ENCODE measurements around the gene CNOT10.
"Not testable (repeated sequence)": the region's sequence is repeated elsewhere in the genome, so short reads cannot be mapped to it uniquely, and the experiment has no call there.

CNOT10 gene

DNA sequence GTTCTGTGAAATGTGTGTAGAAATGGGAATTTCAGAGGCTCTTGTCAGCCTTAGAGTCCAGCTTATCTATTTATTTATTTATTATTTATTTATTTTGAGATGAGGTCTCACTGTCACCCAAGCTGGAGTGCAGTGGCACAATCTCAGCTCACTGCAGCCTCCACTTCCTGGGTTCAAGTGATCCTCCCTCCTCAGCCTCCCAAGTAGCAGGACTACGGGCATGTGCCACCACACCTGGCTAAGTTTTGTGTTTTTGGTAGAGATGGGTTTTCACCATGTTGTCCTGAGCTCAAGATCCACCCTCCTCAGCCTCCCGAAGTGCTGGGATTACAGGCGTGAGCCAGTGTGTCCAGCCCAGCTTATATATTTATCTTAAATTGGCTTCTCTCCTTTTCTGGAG lies 11.5 kb downstream of the CNOT10 start:
- DNase-seq (ENCODE audit: low spot score), result no peak

DNA sequence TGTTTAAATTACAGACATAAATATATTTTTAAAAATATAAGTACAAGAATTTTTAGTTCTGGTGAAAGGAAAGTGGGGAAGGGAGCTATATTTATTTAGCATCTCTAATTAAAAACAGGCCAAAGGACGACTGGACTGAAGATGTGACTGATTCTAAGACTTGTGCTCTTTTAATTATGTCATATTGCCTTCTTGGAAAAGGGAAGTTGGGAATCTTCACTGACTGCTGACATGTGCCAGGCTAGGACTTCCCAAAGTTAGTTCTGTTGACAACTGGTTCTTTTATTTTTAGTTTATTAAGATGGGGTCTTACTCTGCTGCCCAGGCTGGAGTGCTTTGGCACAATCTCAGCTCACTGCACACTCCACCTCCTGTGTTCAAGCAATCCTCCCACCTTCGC lies 13.5 kb downstream of the CNOT10 start:
- no peak for DNase-seq (ENCODE audit: low spot score)

DNA sequence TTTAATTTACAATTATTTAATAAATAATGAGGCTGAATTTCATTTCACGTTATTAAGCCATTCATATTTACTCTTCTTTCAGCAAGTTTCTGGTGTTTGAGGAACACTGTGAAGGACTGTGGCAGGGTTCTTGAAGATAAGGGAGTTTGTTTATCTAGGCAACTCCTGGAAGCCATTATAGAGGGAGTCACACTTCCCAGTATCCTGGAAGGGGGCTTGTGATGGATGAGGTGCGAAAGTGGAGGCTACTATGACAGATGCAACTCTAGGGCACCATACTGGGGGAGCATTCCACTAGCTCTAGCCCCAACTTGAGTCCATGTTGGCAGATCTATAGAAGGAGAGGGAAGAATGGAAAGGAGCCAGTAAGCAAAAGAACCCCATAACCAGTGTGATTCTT lies 14.4 kb downstream of the CNOT10 start:
- no peak for DNase-seq (ENCODE audit: low spot score)

DNA sequence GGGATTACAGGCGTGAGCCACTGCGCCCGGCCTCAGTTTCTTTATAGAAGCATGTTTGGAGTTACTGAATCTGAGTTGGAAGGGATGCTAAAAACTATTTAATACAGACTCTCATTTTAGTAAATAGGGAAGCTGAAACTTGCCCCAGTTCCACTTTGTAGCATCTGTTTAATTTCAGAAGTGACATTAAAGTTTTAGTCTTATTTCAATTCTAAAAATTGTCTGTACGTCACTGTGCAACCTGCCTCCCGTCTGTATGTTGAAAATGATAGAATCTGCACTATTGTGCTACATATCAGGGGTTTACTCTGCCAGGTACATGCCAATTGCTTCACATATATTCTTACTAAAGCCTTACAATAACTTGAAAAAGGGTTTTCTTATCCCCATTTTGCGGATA lies 15.3 kb downstream of the CNOT10 start:
- DNase-seq (ENCODE audit: low spot score), result no peak

DNA sequence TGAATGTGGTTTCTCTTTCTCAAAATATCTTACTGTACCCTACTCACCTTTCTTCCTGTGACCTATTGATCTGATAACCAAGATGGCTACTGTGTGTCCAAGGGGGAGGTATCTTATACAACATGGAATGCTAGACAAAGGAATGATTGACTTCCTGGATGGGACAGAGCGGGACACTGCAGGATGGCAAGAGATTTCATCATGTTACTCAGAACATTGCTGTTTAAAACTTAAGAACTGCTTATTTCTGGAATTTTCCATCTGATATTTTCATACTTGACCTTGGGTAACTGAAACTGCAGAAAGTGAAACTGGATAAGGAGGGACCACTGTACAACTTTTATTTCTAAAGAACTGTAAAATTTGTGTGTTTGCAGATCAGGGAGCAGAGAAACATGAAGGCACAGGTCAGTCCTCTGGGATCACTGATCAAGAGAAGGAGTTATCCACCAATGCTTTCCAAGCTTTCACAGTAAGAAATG lies 18.5 kb downstream of the CNOT10 start:
- no peak for DNase-seq (ENCODE audit: low spot score)

DNA sequence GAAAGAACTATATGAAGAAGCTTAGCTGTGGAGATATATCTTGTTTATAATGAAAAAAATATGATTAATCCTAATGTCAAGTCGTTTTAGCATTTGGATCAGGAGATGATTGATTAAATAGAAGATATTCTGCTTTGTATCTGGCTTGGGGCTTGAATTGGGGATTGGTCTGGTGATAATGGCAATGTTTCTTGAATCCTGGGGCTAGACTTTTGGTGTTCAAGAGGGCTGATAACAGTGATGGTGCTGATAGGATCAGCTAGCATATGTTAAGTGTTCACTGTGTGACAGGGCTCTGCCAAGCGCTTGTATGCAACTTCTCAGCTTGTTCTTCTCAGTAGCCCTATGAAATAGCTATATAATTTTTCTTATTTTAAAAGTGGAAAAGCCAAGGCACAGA lies 20.2 kb downstream of the CNOT10 start:
- DNase-seq (ENCODE audit: low spot score), result no peak

DNA sequence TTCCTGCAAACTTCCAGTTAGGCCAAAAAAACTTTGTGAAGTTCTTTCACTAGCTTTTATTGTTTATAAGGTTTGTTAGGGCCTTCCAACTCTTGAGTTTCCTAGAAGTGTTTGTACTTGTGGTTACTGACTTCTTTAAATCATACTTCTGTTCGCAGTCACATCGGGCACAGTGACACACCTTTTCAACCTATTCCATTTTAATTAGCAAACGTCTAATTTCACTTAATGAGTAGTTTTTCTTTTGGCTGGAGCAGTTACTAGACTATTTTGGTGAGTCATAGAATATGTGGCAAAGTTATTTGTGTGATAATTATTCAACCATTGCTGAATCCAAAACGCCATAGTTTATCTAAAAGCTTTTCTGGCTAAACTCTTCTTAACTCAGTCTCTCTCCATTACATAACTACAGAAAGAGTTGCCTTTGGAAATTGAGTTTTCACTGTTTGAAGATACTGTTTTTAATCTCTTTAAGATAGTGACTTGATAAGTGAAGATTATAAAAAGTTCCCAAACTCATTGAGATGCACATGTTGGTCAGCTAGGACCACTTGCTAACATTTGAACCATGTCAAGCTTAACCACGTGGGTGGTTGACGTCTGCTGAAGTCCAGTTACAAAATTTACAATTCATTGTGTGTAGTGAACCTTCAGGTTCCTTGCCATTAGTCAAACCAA lies 21.5 kb downstream of the CNOT10 start:
- DNase-seq (ENCODE audit: low spot score), result no peak

DNA sequence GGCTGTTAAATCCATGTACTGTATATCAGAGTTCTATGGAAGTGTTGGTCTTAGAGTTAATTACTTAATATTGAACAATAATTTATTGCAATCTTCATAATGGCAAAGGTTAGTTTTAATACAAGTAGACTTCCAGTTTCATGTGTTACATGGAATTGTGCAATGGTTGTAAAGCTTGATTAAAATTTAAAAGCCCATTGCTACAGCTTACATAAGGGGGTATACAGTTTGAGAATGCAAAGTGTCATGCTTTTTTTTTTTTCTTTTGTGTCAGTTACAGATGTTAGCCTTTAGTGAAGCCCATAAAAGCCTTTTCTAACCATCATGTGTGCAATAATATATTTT lies 22.0 kb downstream of the CNOT10 start:
- DNase-seq (ENCODE audit: low spot score), result no peak

DNA sequence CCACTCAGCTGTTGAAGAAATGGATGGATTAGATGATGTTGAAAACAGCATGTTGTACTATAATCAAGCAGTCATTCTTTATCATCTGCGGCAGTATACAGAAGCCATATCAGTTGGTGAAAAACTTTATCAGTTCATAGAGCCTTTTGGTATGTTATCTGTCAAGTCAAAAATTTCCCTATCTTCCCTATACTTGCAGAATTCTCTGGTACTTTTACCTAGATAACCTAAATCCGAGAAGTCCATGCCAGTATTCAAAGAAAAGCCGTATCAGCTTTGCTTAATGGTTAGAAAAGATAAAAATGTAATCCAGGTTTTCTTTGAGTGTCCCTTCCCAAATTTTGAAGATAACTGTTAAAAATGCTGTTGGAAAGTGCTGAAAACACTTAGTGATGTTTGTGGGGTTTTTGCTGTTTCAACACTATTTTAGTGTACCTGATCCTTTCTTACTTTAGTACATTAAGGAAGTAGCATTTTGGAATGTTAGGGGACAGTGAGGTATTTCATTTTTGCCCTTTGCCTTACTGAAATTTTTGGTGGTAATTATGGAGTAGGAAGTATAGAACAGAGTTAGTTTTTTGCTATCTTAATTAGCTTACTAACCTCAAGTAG lies 23.8 kb downstream of the CNOT10 start:
- DNase-seq (ENCODE audit: low spot score), result no peak

DNA sequence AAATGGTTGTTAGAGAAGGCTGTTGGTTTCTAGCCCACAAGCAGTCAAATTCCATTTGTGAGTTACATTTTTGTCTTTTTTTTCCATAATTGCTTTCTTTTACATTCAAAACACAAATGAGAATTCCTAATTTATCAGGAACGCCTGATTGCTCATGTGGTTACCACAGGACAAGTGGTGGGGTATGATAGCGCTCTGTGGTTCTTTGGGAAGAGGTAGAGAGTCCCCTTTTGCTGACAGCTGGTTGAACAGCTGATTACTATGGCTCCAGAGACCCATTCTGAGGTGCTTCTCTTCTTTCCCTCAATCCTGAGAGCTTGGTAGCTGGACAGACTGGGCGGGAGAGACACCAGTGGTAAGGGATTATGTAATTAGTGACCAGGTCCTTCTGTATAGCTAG lies 24.4 kb downstream of the CNOT10 start:
- DNase-seq (ENCODE audit: low spot score), result no peak

DNA sequence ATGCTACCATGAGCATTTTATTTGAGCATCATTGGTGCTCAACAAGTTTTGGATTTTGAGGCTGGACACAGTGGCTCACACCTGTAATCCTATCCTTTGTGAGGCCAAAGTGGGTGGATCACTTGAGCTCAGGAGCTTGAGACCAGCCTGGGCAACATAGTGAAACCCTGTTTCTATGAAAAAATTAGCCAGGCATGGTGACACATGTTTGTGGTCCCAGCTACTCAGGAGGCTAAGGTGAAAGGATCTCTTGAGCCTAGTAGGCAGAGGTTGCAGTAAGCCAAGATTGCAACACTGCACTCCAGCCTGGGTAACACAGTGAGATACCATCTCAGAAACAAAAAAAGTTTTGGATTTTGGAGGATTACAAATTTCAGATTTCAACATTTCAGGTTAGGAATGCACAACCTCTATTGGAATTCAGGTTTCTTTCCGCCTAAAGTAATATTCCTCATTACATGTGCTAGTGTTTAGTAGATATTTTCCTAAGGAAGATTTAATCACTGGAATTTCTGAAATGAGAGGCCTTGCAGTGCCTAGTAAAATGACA lies 27.6 kb downstream of the CNOT10 start:
- no peak for DNase-seq (ENCODE audit: low spot score)

DNA sequence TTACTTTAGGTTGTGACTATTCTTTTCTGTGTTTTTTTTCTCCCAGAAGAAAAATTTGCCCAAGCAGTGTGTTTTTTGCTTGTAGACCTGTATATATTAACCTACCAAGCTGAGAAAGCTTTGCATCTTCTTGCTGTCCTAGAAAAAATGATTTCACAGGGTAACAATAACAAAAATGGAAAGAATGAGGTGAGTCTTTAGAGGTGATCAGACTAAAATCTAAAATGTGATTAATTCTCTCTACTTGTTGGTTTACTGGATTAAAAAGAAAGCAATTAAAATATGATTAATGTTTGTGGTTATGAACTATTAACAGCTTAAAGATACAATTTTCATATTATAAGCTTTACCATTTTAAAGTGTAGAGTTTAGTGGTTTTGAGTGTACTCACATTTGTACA lies 28.2 kb downstream of the CNOT10 start:
- DNase-seq (ENCODE audit: low spot score), result no peak

DNA sequence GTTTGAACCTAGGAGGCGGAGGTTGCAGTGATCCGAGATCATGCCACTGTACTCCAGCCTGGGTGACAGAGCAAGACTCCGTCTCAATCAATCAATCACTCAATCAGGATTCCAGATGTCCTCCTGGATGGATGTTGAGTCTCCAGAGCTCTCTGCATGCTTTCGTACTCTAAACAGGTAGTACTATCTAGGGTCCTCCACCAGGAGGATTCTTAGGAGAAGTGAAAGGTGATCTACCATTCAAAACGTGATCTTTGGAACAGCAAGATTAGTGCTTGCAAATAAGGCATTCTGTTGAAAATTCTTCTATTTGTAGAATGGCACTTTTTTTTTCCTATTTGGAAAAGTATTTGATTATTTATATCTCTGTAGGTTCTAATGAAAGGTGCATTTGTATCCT lies 34.3 kb downstream of the CNOT10 start:
- no peak for DNase-seq (ENCODE audit: low spot score)

DNA sequence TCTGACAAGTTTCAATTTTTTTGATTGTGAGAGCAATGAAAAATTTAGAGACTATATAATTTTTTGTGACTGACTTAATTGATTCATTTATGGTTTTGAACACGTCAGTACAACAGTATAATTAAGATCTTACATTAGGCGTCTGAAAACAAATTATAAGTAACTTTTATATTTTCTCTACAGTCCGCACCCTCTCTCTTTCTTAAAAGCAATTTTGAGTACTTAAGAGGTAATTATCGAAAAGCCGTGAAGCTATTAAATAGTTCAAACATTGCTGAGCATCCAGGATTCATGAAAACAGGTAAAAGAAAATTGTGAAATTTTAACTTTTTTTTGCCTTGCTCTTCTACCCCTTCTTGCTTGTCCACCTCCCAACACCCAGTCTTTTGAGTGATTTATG lies 34.9 kb downstream of the CNOT10 start:
- no peak for DNase-seq (ENCODE audit: low spot score)

DNA sequence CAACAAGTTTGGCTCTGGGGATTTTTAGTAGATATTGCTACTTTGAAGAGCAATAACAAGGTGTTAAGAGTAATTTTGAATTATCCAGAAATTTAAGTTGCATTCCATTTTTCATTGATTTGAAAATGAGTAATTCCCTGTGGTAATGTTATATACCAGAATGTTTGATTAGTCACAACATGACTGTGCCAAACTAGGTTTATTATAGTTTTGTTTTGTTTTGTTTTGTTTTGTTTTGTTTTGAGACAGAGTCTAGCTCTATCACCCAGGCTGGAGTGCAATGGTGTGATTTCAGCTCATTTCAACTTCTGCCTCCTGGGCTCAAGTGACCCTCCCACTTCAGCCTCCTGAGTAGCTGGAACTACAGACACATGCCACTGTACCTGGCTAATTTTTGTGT lies 40.7 kb downstream of the CNOT10 start:
- no peak for DNase-seq (ENCODE audit: low spot score)

DNA sequence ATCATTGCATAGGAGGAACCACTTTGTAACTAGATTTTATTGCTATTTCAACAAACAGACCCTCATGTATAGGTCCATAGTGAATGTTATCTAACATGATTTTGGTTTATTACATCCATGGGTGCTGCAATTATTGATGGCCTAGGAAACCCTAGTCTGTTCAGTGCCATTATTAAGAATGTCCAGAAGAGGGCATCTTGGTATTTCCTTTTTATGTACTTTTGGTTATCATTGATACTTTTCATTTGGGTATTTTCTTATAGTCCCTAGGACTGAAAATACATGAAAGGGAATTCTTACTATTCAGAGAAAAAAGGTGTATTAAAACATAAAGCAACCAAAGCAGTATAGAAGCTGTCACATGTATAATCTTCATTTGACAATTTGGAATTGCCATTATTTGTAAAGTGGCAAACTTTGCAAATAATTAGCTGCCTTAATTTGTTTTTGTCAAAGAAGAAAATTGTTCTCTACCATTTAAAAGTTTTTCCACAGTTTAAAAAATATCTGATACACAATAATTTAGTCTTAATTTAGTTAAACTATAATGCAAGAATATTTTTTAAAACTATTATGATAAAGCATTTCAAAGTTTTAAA lies 48.7 kb downstream of the CNOT10 start:
- DNase-seq (ENCODE audit: low spot score), result peak; percentile 39

DNA sequence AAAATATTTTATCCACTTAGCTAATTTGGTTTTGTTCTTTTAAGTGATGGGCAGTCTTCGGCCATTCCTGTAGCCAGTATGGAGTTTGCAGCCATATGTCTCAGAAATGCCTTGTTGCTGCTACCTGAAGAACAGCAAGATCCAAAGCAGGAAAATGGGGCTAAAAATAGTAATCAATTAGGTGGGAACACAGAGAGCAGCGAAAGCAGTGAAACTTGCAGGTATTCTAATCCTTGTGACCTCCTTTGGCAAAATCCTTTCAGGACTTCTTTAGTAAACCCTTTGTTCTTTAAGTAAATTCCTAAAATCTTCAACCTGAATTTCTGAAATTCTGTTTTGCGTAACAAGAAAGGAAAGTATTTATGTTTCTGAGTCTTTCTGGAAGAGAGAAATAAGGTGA lies 49.8 kb downstream of the CNOT10 start:
- DNase-seq (ENCODE audit: low spot score), result no peak

DNA sequence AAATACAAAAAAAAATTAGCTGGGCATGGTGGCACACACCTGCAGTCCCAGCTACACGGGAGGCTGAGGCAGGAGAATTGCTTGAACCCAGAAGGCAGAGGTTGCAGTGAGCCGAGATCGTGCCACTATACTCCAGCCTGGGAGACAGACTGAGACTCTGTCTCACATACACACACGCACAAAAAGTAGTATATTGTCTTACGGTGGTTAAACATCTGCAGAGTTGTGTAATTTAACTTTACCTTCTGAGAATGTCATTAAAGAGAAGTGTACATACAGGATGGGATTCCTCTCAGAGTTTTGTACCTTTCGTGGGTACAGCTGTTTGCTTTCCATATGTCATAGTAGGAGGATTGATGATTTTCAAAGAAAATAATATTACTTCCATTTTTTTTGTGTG lies 58.5 kb downstream of the CNOT10 start:
- not testable (repeated sequence) for DNase-seq (ENCODE audit: low spot score)

DNA sequence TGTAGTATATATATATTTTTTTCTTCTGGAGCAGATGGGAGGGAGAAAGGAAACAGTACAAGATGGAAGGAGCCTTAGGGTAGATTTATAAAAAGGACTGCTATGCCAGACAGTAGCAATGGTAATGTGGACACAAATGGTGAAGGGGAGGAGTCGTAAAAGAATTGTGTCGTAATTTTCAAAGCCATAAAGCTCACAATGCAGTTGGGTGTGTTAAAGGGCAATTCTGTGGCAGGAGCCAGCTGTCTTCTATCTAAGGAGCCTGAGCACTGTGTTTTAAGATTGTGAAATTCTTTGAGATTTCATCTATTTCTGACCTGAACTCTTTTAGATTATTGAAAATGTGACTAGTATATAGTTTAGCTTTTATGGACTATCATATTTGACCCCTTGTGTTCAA lies 58.9 kb downstream of the CNOT10 start:
- no peak for DNase-seq (ENCODE audit: low spot score)

DNA sequence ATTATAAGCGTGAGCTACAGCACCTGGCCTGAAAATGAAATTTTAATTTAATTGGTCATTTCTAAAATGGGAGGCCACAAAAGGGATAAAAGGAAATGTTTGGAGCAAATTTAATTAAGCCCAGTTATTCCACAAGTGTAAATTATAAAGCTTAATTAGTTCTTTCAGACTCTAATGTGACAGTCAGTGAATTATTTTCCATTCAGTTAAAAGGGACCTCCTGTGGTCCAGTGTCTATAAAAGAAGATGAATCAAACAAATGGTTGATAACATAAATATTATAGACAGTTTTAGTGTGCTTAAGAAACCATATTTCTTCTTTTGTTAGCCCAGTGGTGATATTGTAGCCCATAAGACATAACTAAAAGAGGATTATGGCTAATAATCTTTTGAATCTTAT lies 66.4 kb downstream of the CNOT10 start:
- DNase-seq (ENCODE audit: low spot score), result no peak

DNA sequence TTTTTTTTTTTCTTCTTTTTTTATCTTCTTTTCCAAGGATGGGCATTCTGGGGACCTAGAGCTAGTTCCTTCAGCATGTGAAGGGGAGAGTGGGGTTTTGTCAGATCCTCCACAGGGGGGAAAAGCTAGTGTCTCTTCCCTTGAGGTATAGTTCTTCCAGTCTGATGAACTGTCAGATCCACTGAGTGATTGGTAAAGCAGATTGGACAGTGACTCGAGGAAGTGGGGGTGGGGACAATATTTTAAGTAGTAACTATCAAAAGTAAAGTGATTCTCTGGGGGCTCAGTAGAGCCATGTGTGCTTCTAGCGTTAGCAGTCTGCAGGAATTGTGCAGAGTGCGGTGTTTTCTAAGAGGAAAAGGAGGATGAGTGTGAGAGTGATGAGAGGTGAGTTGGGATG lies 70.8 kb downstream of the CNOT10 start:
- DNase-seq (ENCODE audit: low spot score), result no peak

DNA sequence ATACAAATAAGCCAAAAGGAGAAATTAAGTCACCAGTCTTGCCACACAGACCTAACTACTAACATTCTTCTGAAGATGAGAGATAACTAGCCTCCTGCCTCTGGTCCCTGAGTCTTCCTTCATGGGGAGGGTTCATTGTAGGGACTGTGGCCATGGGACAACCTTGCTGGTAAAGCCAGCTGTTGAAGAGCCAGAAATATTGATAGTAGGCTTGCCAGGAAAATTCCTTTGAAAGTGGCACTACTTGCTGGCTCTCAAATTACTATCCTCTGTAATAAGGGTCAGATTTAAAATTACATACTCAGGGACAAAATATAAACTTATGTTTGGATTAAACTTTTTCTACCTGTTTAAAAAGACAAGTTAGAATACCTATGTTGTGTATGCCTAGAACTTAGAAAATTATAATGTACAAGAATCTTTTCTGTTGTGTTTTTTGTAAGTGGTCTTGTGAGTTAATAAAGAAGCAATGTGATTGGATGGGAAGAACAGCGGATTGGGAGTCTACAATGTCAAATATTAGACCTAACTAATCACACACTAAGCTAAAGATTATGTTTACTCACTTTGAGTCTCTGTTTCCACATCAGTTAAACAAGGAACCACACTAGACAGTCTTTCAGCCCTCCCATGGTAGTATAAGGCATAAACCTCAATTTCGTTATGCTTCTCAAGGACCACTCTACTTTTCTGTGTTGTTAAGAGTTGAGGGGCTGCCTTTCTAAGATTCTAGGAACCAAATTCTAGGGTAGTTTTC lies 72.8 kb downstream of the CNOT10 start:
- no peak for DNase-seq (ENCODE audit: low spot score)

DNA sequence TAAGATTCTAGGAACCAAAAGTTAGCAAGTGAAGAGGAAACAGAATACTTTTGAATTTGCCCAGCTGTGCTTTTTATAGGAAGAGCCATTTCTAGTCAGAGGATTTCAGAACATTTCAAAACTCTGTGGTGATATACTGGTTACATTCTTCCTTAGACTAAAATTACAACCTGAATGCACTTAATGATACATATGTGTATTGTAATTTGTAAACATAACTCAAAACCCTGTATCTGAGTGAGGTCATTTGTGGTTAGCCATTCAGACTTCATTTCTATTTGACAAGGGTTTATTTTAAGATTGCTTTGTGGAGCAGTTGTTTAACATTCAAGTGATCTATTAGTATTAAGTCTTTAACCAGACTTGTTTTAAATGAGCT lies 73.4 kb downstream of the CNOT10 start:
- no peak for DNase-seq (ENCODE audit: low spot score)
